ENCODE data around the gene ARHGAP22. TPM values are rescaled to one million over a fixed set of nuclear protein-coding genes. Genes with fewer than 3 reads are reported as not detected.

ARHGAP22 gene
- total RNA-seq, 3 donors from 2014 or later: 2.6 to 8.2 (median 4.8) TPM

GRCh38 chr10:48549236-48549635, 55.6 kb downstream of the ARHGAP22 start:
- Histone ChIP-seq H3K4me3 (no peak overlapping the region), H3K4me1 (no peaks in the 10 kb centered on the region), H3K27me3 (no peaks in the 10 kb centered on the region), H3K36me3 (no peaks in the 10 kb centered on the region), H3K9me3 (no peaks in the 10 kb centered on the region), H3K27ac (no peak overlapping the region)
- TF ChIP-seq POLR2AphosphoS5 (IDR thresholded peaks at IDR 0.05) (no peak), CTCF (IDR thresholded peaks at IDR 0.05) (no peak), POLR2A (IDR thresholded peaks at IDR 0.05) (no peak)
- no peak for DNase-seq (ENCODE audit: low spot score in 2 of 2)
- intact Hi-C loops (cut with DNase I; ENCODE audit: low total_unique reads): no loop called here

- no peak for DNase-seq (ENCODE audit: low spot score in 2 of 2)
- intact Hi-C loops (cut with DNase I; ENCODE audit: low total_unique reads): no loop called here
Observed at GRCh38 chr10:48548531-48549135, 56.2 kb downstream of the ARHGAP22 start.

GRCh38 chr10:48547981-48548380, 56.9 kb downstream of the ARHGAP22 start:
- Histone ChIP-seq H3K4me1 (no peaks in the 10 kb centered on the region), H3K4me3 (no peak overlapping the region), H3K27me3 (no peaks in the 10 kb centered on the region), H3K27ac (no peak overlapping the region), H3K9me3 (no peaks in the 10 kb centered on the region), H3K36me3 (no peaks in the 10 kb centered on the region)
- no peak for DNase-seq (ENCODE audit: low spot score in 2 of 2)
- TF ChIP-seq POLR2AphosphoS5 (IDR thresholded peaks at IDR 0.05): no peak
- TF ChIP-seq CTCF (IDR thresholded peaks at IDR 0.05): no peak
- TF ChIP-seq POLR2A (IDR thresholded peaks at IDR 0.05): no peak
- intact Hi-C loops (cut with DNase I; ENCODE audit: low total_unique reads): no loop called here

More at GRCh38 chr10:48548531-48549135, 56.2 kb downstream of the ARHGAP22 start:
- no peaks in the 10 kb centered on the region for H3K4me1 ChIP-seq
- no peaks in the 10 kb centered on the region for H3K36me3 ChIP-seq
- no peak overlapping the region for H3K27ac ChIP-seq
- H3K9me3 ChIP-seq: no peaks in the 10 kb centered on the region
- no peak overlapping the region for H3K4me3 ChIP-seq
- TF ChIP-seq CTCF (IDR thresholded peaks at IDR 0.05): no peak
- no peak for TF ChIP-seq POLR2A (IDR thresholded peaks at IDR 0.05)
- no peak for TF ChIP-seq POLR2AphosphoS5 (IDR thresholded peaks at IDR 0.05)
- H3K27me3 ChIP-seq: no peaks in the 10 kb centered on the region

GRCh38 chr10:48547061-48547895, 57.6 kb downstream of the ARHGAP22 start:
- no peaks in the 10 kb centered on the region for H3K27me3 ChIP-seq
- no peaks in the 10 kb centered on the region for H3K9me3 ChIP-seq
- DNase-seq (ENCODE audit: low spot score in 2 of 2): no peak
- no peak overlapping the region for H3K4me3 ChIP-seq
- TF ChIP-seq POLR2AphosphoS5 (IDR thresholded peaks at IDR 0.05) (no peak), POLR2A (IDR thresholded peaks at IDR 0.05) (no peak), CTCF (IDR thresholded peaks at IDR 0.05) (no peak)
- intact Hi-C loops (cut with DNase I; ENCODE audit: low total_unique reads): no loop called here
- H3K36me3 ChIP-seq: no peaks in the 10 kb centered on the region
- no peak overlapping the region for H3K27ac ChIP-seq
- no peaks in the 10 kb centered on the region for H3K4me1 ChIP-seq

- no peaks in the 10 kb centered on the region for H3K9me3 ChIP-seq
- DNase-seq (ENCODE audit: low spot score in 2 of 2): no peak
- intact Hi-C loops (cut with DNase I; ENCODE audit: low total_unique reads): no loop called here
- H3K4me1 ChIP-seq: no peaks in the 10 kb centered on the region
- H3K4me3 ChIP-seq: no peak overlapping the region
- no peaks in the 10 kb centered on the region for H3K27me3 ChIP-seq
- no peak for TF ChIP-seq CTCF (IDR thresholded peaks at IDR 0.05)
- no peak for TF ChIP-seq POLR2AphosphoS5 (IDR thresholded peaks at IDR 0.05)
- TF ChIP-seq POLR2A (IDR thresholded peaks at IDR 0.05): no peak
- no peak overlapping the region for H3K27ac ChIP-seq
- H3K36me3 ChIP-seq: no peaks in the 10 kb centered on the region
Observed at GRCh38 chr10:48545462-48546145, 59.3 kb downstream of the ARHGAP22 start.
